NOMO-1 treated with DMSO at 0.1 percent for 48 hours (cell line): ENCODE results near the gene ATOX1.
A peak's percentile ranks its signal among the peaks of the same experiment; 100 is the strongest.
"Not testable (repeated sequence)": the region's sequence is repeated elsewhere in the genome, so short reads cannot be mapped to it uniquely, and the experiment has no call there.

Experiments
- DNase-seq: peaks from one replicate; lab custom pipeline; 2025; ENCODE audit not compliant: unreplicated experiment; lab: John Stamatoyannopoulos, UW

Gene ATOX1, protein sequence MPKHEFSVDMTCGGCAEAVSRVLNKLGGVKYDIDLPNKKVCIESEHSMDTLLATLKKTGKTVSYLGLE

DNA sequence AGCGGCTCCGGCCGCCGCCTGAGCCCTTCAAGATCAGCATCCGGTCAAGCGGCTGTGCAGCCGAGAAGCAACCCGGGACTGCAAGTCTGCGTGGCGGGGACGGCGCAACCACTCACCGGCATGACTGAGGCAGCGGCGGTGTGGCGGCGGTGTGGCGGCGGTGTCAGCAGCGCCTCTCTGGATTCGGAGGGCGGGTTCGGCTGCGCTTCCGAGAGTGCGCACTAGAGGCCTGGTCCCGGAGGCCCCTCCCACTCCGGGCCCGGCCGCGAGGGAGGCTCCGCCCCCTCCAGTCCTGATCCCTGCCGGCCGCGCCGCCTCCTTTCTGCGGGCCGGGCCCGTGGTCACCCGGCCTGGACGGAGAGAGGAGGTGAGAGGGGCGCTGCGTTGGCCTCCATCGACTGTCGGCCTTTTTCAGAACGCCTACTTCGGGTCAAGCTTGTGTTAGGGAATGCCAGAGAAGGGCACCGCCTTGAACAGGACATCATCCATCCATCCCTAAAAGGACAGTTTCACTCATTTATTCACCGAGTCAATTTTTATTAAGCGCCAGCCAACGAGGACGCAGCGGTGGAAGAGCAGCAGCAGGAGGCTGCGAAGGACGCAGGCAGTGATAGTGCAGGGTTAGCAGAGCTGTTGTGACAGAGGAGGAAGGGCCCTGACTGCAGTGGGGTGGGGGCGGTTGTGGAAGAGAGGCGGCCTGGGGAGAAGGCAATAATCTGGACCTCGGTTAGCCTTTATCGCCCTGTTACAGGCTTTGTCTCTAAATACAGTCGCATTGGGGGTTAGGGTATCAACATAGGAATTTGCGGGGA, at the start of gene ATOX1:
Gene ATOX1 (minus strand): TSS at position 202 of the 812 bp plus-strand sequence. CDS start 80 bp downstream, at position 122.
- DNase-seq, result peak; percentile 78

DNA sequence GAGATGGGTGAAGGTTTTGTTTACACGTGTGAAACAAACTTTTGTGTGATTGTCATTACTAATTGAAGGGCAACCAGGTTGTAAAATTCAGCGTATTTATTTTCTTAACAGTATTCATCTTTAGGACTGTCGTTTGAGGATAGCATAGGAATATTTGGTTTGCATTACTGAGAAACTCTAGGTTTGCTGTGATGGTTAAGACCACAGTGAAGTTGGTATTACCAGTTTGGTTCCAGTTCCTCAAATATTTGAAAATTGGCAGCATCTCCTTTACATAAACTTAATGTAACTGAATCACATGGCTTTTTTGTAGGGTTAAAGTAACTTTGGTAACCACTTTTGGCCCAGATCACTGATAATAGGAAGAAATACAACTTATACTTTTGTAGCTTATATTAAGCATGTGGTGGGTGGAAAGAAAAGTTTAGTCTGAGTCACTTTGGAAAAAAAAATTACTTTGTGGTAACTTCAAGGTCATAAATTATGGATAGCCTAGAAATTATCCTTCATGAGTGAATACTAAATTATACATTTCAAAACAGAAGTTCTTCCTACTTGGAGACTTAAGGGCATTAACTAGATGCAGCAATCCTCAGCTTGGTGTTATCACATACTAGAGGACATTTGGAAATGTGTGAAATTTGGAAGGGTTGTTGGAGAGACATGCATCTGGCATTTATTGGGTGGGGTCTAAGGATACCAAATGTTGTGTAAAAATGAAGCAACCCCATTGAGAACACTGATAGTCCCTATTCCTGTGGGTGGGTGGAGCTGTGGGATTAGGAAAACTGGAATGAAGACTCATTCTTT, 47.2 kb upstream of the ATOX1 start:
- DNase-seq, result peak; percentile 38

DNA sequence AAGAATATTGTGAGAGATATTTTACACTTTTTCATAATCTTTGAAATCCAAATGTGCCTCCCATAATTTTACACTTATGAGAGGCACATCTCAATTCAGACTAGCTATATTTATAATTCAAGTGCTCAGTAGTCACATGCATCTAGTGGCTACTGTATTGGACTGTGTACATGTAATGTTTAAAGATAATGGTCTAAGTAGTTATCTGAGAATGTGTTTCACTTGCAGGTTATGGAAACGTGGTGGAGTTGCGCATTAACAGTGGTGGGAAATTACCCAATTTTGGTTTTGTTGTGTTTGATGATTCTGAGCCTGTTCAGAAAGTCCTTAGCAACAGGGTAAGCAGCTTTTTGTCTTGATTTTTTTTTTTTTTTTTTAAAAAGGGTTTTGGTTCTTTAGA, 42.1 kb upstream of the ATOX1 start:
- peak; percentile 28 for DNase-seq

DNA sequence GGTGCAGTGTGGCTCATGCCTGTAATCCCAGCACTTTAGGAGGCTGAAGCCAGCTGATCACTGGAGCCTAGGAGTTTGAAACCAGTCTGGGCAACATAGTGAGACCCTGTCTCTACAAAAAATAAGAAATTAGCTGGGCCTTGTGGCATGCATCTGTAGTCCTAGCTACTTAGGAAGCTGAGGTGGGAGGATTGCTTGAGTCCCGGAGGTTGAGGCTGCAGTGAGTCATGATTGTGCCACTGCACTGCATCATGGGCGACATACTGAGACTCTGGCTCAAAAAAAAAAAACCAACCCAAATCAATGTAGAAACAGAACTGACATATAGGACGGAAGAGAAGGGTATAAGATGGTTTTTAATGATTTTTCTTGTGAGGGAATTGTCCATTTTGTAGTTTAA, 41.0 kb upstream of the ATOX1 start:
- DNase-seq, result no peak

DNA sequence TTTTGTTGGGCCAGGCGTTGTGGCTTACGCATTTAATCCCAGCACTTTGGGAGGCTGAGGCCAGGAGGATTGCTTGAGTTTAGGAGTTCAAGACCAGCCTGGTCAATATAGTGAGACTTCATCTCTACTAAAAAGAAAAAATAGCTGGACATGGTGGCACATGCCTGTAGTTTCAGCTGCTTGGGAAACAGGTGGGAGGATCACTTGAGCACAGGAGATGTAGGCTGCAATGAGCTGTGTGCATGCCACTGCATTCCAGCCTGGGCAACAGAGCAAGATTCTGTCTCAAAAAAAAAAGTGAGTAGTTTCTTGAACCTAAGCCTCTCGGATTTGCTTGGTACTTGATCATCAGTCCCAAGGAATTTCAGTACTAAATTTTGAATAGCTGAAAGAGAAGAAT, 40.2 kb upstream of the ATOX1 start:
- no peak for DNase-seq

DNA sequence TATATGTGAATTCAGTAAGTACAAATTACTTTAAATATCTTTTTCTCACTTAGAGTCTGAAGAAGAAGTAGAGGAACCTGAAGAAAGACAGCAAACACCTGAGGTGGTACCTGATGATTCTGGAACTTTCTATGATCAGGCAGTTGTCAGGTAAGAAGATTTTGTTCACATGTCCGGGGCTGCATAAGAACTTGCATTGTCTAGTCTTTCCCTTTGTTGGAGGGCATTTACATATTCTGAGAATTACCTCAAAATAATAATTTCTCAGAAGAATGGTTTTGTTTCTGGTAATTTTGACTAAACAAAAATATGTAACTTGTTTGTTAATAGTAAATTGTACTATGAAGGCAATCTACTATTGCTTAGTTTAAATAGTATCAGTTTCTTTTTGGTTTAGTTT, 37.0 kb upstream of the ATOX1 start:
- no peak for DNase-seq

DNA sequence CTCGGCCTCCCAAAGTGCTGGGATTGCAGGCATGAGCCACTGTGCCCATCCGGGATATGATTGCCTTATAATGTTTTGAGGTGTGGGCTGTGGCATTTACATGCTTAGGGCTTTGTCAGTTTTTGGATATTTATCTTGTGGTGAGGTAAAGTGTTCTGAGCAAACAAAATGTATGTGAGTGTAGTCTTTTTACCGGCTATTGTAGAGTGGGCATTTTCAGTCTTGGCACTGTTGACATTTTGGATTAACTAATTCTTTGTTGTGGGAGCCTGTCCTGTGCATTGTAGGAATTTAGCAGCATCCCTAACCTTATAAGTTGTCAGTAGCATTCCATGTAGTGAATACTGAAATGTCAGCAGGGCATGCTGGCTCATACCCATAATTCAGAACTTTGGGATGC, 34.9 kb upstream of the ATOX1 start:
- DNase-seq, result no peak

DNA sequence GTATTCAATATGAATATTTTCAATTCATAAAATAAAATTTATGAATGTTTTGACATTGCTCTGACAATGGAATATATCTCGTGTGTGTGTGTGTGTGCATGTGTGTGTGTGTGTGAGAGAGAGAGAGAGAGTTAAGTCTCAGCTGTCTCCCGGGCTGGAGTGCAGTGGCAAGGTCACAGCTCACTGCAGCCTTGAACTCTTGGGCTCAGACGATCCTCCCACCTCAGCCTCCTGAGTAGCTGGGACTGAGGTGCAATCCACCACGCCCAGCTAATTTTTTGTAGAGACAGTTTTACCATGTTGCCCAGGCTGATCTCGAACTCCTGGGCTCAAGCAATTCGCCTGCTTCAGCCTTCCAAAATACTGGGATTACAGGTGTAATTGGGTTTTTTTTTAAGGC, 29.4 kb upstream of the ATOX1 start:
- no peak for DNase-seq

DNA sequence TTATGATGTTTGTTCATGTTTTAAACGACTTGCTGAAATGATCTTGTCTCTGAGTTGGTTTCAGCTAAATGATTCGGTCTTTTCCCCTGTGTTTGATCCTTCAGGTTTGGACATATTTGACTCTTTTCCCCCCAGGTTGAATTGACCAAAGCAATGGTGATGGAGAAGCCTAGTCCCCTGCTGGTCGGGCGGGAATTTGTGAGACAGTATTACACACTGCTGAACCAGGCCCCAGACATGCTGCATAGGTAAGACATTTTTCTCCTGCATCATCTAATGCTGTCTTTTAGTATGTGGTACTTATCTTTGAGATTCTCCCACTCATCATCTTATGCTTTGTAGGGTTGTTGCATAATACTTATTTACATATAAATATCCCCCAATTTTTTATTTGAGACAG, 28.0 kb upstream of the ATOX1 start:
- no peak for DNase-seq

DNA sequence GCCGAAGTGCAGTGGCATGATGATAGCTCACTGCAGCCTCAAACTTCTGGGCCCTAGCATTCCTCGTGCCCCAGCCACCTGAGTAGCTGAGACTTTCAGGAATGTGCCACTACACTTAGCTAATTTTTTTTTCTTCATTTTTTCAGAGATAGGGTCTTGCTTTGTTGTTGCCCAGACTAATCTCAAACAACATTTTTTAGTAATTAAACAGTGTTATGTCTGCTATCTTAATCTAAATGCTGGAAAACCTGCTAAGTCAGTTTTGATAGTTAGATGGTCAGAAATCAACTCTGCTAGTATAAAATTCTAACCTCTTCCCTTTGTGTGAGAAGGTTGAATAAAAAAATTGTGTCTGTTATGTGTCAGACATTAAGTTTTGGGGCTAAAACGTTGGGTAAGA, 25.7 kb upstream of the ATOX1 start:
- DNase-seq, result no peak

DNA sequence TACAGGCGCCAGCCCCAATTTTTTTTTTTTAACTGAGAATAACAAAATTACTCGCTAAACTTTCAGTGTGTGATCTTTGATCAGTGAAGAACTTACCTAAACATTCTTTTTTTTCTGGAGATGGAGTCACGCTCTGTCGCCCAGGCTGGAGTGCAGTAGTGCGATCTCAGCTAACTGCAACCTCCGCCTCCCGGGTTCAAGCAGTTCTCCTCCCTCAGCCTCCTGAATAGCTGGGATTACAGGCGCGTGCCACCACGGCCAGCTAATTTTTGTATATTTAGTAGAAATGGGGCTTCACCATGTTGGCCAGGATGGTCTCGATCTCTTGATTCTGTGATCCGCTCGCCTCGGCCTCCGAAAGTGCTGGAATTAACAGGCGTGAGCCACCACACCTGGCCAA, 25.2 kb upstream of the ATOX1 start:
- DNase-seq, result not testable (repeated sequence)

DNA sequence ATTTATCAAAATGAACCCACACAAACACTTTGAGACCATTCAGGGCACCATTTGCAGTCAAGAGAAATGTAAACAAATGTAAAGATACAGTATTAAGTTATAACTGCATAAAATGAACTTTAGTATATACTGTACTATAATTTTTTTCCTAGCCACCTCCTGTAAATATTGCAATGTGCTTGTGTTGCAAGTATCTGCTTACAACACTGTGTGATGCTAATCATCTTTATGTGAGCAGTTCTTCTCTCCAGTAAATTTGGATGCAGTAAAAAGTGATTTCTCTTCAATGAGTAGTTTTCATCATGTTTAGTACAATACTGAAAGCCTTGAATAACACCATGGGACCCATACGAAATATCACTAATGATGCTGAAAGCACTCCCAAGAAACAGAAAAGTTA, 22.8 kb upstream of the ATOX1 start:
- DNase-seq, result no peak

DNA sequence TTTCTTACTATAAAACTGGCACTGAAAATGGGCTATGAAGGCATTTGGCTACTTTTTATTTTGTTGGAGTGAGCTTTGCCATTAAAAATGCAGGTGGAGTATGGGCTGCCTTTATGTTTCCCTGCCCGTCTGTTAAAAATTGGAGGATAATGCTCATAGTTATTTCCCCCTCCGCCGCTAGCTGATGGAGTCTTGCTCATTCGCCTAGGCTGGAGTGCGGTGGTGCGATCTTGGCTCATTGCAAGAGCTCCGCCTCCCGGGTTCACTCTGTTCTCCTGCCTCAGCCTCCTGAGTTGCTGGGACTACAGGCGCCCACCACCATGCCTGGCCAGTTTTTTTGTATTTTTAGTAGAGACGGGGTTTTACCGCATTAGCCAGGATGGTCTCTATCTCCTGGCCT, 21.9 kb upstream of the ATOX1 start:
- DNase-seq, result no peak

DNA sequence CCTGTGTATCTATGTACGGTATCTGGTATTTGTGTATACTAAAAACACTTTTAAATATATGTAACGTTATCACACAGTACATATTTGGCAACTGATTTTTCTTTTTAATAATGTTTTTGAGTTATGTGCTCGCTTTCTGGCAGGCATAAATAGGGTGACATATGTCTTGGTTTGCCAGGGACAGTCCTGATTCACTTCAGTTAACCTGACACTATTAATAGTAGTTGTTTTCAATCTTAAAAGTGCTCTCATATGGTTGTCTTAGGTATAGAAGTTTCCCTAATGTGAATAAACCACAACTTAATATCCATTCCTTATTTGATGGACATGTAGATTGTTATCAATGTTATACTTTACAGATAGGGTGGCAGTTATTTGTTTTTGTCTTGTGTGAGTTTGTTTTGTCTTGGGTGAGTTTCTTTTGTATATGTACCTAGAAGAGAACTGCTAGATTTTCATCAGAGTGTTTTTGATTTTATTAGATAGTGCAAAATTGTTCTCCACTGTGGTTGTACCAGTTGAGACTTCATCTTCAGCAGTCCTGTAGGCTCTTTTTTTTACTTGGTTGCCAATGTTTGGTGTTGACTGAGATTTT, 21.2 kb upstream of the ATOX1 start:
- DNase-seq, result no peak

DNA sequence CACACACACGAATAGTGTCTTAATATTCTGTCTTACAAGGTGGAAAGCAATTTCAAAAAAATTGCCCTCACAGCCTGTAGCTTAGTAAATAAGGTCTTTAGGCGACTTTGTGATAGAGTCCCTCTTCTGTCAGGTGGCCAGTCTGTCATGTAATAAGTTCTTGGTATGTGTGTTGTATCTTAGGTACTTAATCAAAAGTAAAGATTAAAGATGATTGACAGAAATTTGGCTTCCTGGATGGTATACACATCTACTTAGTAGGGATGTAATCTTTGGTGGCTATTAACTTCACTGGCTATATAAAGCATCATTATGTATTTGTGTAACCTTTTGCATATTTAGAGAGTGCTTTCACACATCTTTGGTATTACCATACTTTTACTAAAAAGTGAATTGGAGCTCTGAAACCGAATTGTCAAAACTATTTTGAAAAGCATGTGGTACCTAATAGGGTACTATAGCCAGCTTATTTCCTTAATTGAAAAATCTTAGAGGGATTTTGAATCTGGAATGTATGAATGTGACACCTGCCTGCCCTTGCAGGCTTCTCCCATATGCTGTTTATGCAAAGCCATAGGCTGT, 16.7 kb upstream of the ATOX1 start:
- DNase-seq, result no peak

DNA sequence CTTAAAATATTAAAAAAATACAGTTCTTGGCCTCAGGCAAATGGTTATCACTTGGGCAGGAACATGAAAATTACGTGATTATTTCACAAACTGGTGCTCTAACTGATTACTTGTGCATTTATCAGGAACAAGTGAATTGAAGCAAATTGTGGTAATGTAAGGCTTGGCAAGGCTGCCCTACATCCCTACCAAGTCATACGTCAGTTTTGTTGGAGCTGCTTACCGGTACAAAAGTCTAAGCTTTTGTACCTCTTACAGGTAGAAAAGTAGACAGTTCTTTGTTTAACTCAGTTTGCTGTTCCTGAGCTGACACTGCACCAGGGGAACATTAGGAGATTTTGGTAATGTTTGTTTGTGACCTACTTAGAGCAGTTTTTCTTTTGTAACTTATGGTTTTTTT, 15.5 kb upstream of the ATOX1 start:
- DNase-seq, result no peak

DNA sequence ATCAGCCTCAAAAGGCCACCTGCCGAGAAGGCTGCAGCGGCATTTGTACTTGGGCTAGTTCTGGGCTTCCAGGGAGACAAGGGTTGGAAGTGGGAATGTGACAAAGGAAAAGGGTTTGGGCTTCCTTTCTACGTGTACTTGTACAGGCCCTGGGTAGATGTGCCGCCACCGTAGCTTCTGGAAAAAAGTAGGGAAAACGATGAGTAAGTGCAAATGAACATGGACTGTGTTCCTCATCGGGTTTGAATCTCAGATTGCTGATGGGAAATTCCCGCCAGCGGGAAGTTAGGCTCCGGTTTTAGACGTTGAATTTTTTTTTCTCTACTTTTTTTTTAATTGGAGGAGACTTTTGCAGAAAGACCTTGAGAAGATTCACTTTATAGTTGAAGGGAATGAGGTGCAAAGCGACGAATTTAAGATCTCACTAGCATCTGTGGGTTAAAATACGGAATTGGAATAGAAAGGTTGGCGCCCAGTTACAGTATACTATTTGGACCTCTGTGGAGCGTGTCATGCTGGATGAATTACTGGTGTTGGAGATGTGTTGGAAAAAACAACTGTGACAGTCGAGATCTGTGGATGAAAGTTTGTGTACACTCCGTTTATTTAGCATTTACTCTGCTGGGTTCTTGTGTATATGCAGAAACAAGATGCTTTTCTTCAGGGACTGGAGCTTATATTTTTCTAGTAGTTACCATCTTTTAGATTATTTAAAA, 14.6 kb upstream of the ATOX1 start:
- DNase-seq, result no peak

DNA sequence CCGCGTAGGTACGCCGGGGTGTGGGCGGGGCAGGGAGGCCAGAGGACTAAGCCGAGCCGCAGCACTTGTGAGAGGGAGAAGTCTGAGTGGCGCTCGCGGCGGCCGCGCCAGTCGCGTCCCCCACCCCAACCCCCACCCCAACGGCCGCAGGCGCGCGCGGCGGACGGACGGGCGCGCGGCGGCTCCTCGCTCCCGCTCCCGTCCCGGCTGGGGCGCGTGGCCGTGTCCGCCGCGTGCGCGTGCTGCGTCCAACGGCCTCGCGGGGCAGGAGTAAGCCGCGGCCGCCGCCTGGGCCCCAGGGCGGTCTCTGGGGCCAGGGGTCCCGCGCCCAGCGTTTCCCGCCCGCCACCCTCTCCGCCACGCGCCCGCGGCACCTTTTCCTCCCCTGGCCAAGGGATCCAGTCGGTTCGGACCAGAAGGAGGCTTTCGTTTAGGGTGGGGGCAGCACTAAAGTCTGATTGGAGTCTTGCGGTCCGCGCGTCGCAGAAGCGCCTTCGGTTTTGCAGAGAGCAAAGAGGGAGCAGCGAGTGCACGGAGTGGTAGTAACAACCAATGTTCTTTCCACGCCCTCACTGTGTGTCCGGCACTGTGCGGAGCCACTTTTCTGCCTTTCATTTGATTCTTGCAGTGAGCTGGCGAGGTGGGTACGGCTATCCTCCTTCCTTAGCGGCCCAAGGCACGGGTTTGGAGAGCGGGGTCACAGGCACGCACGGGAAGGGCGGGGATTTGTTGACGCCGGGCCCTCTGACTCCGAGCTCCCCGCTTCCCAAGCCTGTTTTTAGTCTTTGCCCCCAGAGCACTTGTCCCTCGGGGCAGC, 13.8 kb upstream of the ATOX1 start:
- DNase-seq, result peak; percentile 20

DNA sequence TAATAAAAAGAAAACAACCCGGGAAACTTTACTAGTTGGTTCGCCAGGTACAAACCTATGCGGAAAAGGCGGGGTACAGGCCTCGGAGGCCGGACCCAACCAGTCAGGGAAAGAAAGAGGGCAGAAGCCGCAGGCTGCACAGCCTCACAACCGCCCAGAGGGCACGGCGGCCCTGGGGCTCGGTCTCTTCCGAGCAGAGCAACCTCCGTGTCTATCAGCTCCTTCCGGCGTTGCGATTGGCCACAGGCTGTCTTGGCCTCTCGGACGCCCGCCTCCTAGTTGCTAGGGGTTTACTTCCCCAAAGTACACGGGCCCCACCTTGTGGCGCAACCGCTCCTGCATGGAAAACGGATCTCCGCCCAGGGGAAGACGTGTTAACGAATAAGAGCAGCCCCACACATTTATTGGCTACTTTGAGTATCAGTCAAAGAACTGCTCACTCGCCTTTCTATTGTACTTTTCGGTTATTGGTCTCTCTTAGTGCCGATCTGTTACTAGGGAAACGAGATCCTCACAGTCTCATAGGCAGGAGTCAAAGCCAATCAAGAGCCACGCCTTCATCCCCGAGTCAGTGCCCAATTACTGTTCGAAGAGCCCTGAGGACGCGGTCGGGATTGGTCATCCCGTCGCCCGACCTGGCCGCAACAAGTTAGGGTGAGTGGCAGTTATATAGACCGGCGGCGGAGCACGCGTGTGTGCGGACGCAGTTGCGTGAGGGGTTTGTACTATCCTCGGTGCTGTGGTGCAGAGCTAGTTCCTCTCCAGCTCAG, 13.0 kb upstream of the ATOX1 start, which contains the start of gene G3BP1:
Gene G3BP1 (plus strand): TSS at position 696 of the 770 bp plus-strand sequence. CDS start 14,667 bp downstream, outside the sequence.
- DNase-seq, result peak; percentile 100
